COR-L47 (cell line): Measurements from ENCODE around the gene CHI3L1.
"Not testable (repeated sequence)": the region's sequence is repeated elsewhere in the genome, so short reads cannot be mapped to it uniquely, and the experiment has no call there.

Experiments
- DNase-seq: peaks from one replicate; lab custom pipeline; 2025; lab: John Stamatoyannopoulos, UW

Gene CHI3L1

DNA sequence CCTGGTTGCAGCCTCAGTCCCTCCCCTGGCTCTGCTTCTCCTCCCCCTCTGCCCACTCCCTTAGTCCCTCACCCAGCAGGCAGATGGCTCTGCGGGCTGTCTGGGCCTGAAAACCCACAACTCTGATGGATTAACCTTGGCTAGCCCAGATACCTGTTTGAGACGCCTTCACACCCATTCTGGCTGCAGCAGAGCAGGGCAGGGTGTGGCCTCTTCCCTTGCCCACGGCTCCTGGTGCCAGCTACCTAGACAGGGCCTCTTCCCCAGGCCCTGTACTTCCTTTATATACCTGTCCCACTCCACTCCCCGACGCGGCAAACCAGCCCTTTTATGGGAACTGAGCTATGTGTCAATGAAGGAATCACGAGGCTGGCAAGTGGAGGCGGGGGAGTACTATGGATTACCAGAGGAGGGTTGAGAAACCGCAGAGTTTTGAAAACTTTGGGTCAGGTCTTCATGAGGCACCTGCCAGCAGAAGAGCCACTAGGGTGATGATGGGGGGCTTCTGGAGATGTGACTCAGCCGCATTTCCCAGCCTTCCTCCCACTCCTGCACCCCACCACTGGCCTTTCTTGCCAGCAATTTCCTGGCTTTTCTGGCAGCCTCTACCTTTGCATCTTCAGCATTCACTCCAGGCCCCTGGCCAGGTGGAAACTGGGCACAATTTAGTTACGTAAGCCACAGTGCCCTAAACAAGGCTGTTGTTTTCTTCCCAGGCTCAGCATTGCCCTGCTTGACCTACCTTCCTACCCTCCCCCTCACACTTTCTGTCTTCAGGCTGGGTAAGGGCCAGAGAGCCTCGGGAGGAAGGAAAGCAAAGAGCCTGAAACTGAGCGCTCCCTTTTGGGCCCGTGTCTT is at the start of gene CHI3L1:
TSS of gene CHI3L1 (minus strand) at position 259 of the 858 bp plus-strand sequence. CDS start at position 178, 81 bp downstream.
- DNase-seq = no peak

DNA sequence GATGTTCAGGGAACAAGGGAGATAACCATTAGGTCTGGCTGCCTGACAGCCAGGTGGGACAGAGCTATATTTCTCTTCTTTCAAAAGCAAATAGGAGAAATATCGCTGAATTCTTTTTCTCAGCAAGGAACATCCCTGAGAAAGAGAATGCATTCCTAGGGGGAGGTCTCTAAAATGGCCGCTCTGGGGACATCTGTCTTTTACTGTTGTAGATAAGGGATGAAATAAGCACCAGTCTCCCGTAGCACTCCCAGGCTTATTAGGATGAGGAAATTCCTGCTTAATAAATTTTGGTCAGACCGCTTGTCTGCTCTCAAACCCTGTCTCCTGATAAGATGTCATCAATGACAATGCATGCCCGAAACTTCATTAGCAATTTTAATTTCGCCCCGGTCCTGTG is 48.4 kb upstream of the CHI3L1 start:
- not testable (repeated sequence) for DNase-seq

DNA sequence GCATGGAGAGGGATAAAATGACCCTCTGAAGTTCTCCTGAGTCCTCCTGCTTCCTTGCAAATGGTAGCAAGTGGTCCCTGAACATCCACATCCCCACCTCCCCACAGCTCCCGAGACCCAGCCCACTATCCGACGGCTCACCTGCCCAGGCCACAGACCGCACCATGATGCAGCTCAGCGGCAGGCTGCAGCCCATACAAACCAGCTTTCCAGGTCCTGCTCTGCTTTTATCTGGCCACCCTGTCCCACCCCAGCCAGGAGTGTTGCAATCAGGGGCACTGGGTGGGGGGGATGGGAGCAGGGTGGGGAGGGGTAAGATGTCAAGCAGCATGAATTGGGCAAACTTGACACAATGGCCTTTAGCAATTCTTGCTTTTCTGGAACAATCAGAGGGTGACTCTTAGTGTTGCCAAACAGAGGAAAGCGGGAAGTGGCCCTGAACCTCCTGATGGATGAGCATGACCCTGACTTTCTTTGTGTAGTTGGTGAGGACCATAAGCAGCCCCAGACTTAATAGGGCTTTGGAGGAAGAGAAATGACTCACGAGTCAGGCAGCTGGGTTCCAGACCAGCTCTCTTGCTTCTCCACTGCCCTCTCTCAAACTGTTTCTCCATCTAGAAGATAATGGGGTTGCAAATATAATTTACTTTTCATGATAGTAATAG is 43.1 kb upstream of the CHI3L1 start, which contains the start of gene CHIT1:
TSS of gene CHIT1 (minus strand) at position 203 of the 665 bp plus-strand sequence. CDS start at position 166, 37 bp downstream.
- DNase-seq = no peak

DNA sequence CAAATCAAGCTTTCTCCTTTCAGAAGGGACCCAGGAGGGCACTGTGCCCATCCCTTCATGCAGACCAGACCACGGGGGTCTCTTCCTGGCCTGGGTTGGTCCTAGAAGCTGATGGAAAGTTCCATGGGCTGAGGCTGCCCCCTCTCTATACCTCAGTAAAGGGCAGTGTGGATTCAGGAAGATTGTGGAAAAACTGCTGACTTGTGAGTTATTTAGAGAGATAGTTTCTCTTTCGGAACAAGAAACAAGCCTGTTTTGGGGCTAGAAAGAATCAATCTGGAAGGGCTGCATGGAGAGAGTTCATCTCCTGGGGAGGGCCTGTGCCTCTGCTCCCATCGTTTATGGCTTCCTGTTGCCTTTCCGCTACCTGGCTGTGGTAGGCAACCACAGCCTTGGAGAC is 42.2 kb upstream of the CHI3L1 start:
- no peak for DNase-seq

DNA sequence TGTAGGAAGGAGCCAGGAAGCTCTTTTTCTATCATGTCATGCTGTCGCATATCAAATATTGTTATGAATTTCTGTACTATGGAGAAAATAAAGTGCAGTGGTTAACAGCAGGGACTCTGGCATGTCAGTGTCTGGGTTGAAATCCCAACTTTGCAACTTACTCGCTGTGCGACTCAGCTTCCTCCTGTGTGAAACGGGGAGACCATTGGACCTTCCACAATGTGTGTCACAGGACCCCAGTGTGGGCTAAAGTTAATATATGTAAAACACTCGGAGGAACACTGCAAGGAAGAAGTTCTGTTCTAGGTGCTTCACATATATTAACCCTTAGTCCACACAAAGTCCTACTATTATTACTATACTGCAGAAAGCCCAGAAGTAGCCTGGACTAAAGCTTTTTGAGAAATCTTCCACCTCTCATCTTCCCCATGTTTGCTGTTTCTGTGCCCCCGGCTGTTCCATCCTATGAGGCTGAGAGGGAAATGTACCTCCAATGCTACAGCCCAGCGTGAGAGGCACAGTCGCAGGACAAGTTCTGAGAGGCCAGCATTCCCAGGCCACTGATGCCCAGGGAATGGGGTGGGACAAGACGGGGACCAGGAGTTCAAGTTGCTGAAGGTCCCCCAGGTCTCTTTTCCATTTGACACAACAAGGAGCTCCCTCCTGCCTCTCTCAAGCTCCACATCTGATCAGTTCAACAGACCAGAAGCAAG is 41.0 kb upstream of the CHI3L1 start:
- DNase-seq = no peak

DNA sequence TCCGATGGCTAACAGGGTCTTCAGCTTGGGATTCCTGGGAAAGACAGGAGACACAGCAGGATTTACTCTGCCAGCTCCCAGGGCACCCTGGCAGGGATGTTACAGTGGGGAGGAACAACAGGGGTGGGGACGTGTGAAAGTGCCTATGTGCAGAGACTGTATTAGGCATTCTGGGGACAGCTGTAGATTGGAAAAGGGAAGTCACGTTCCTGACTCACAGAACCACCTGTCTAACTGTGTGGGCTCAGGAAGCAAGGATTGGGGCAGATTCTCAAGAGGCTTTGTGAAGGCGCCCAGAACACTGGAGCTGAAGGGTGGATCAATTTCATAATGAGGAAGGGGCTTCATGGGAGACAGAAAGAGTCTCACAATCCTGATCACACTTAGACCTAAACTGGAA is 38.6 kb upstream of the CHI3L1 start:
- DNase-seq = no peak

DNA sequence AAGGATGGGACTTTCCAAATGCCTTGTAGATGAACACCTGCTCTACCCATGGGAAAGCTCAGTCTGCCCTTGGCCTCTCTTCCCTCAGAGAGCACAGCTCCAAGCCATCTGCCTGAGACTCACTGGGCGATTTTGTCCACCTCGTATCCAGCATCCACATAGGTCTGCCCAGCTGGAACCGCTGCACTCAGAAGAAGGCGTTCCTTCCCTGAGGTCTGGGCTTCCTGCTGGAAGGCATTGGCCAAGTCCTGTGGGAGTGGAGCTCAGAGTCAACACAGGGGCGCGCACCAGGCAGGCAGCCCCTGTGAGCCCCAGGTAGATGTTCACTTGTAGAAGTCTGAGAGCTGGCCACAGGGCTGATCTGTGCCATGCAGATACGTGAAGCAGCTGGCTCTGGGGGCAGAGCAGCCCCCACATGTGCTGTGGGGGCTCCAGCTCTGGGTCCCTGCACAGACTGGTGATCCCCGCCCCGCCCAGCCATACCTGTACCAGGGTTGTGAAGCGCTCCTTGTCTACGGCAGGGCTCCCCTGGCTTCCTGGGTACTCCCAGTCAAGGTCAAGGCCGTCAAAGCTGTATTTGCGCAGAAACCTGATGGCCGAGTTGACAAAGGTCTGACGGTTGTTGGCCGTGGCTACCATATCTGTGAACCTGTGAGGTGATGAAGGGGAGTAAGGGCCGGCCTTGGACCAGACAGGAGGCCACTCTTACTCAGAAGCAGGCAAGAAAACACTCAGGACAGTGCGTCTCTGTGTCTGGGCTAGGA is 36.7 kb upstream of the CHI3L1 start:
- no peak for DNase-seq

DNA sequence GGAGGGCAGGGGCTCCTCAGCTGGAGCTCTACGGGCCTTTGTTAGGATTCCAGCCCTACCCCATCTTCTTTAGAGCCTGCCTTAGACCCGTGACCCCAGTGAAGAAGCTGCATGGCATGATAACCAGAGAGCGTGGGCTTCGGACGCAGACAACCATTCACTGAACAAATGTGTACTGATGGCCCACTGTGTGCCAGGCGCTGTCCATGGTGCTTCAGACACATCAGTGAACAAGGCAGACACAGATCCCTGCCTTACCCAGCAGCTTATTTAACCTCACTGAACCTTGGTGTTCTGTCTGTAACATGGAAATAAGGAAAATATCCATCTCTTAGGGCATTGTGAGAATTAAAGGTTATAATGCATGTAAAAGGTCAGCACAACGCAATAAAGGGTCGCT is 33.4 kb upstream of the CHI3L1 start:
- no peak for DNase-seq

DNA sequence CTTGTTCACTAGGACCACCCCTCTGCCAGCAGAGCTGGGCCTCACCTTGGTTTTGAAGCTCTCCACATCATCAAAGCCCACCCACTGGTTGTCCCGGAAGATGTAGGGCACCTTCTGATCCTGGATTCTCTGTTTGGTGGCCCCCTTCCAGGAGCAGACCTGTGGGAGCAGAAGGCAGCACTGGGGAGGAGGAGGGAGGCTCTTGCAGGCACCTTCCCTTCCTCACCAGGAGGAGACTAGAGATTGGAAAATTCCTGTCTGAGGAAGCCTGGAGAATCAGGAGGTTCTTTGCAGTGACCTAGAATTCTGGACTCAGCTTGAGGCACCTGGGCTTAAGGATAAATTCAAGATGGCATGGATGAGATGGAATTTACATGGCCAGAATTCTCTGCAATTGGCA is 32.7 kb upstream of the CHI3L1 start:
- no peak for DNase-seq

DNA sequence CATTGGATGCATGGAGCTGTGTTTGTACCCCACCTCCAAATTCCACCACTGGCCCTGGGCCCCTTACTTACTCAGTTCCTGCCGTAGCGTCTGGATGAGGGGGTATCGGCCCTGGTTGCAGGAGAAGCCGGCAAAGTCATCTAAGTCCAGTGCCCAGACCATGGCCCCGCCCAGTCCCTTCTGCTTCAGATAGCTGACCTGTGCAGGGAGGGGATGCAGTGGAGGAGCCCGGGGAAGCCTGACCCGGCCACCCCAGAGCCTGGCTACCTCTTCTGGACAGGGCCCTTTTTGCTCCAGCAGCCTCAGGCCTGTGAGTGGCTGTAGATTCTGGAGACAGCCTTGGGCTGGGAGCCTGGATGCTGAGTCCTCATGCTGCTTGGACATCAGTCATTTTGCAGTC is 31.2 kb upstream of the CHI3L1 start:
- DNase-seq = no peak

DNA sequence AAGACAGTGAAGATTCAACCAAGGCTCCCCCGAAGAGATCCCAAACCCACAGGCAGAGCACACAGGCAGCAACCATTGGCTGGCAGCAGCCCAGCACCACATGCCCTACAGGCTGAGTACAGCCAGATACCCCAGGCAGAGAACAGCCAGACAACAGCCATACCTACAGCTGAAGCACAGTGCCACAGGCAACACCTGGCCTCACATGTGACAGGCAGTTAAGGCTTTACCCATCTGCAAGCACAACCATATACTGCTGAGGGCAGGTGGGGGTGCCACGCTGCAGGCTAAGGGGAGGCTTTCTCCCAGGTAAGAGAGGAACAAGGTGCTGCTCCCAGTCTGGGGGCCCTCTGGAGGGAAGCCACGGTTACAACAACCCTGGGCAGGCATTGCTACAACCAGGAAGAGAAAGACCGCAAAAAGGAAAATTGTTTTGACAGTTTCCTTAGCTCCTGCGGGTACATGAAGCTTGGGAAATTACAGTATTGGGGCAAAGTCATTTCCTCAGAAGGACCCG is 30.7 kb upstream of the CHI3L1 start:
- DNase-seq = no peak

DNA sequence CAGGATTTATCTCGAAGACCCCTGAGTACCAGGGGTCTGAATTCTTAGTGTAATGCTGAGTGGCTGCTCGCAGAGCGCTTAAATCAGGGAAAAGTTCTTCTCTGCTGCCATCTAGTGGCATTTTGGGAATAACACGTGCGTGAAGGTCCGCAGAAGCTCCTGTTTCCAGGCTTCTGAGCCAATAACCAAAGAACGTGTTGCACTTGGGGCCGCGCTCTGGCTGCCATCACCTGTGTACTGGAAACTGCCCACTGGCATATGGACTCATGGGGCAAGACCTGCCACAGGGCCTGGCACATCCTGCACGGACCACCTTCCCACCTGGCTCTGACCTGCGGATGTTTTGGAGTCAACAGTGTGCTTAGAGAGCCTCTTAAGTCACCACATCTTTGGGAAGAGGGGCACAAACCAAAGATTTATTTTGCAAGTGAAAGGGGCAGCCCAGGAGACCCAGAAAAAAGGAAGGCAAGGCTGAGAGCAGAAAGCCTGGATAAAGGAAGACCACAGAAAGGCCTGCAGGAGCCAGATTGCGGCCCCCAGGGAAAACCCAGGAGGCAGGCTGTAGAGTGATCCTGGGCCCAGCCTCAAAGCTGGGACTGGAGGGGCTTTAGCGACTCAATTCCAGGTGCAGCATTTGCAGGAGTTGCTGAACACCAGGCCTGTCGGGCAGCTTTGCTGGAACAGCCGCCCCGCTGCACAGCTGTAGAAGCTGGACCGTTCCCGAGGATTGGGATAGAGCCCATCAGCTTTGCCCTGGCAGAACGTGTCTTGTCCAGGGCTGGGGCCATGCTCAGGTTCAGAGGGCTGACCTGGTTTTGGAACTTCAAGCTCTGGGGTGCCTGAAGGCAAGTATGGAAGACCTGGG is 30.0 kb upstream of the CHI3L1 start:
- DNase-seq = peak; percentile 48

DNA sequence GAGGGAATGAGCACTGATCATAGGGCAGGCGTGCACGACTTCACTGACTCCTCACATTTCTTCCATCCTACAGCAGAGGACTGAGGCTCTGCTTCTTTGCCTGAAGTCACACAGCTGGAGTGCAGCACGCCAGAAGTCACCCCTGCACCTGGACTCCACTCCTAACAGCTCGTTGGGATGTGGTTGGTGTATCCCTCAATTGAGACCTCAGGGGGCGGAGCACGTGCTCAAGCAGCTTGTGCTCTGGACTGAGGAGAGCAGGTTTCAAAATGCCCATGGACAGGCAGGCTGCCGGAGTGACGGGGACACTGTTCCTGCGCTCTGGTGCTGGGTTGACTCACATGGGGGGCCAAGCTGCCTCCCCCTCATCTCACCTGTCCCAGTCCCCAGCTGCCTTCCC is 29.1 kb upstream of the CHI3L1 start:
- no peak for DNase-seq

DNA sequence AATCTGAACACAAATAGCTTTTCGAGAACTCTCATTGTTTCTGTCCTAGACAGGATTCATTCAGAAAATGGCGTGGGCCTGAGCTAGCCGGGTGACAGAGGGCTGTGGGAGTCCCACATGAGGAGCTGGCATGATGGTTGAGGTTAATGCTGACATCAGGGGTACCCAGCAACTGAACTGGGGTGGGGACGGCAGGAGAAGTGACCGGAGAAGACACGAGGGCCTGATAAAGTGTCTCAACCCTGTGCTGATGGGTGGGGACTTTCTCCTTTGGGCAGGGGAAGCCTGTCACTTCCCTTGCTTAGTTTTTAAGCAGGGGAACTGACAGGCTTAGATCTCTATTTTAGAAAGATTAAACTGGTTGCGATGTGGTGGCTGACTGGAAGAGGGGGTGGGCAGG is 28.4 kb upstream of the CHI3L1 start:
- DNase-seq = no peak

DNA sequence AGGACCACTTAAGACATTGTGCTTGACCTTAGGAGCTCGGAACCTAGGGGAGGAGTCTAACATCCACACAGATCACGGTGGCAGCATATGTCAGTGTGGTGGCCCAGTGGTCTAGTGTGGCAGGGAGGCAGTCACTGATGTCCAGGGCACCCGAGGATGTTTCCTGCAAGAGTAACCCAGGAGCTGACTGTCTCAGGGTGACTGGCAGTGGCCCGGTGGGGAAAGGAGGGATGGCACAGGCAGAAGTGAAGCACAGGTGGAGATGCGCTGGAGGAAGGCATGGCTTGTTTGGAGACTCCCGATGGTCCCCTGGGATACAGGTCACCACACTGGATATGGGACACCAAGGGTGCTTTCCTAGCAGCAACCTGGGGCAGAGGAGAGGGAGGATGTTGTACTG is 26.6 kb upstream of the CHI3L1 start:
- no peak for DNase-seq

DNA sequence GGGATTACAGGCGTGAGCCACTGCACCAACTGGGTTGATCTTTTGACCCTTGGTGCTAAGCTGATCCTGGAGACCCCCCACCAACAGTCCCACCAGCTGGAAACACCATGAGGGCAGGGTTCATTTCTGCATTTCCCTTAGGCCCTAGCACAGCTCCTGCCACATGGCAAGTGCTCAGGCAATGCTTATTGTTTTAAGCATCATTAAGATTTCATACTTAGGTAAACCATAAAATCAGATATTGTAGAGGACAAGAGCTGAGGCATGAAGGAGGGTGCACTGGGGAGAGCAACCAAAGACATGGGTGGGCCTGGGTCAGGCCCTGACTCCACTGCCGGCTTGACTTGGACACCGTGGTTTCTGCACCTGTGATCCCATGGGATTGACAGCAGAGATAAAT is 25.3 kb upstream of the CHI3L1 start:
- DNase-seq = no peak

DNA sequence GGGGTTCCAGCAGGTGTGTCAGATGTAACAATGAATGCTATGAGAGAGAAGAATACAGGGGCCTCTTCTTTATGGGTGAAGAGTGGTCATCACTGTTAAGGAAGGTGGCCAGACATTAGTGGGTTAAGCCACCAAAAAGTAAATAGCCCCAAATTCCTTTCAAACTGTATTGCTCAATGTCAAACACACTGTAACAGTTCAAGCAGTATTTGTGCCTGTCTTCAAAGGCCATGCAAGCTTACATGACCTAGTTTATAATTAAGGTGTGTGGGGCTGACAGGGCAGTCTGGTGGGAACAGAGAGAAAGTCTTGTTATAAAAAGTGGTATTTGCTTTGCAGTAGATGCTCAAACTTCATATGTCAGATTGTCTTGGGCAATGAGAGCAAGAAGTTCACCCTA is 24.5 kb upstream of the CHI3L1 start:
- no peak for DNase-seq

DNA sequence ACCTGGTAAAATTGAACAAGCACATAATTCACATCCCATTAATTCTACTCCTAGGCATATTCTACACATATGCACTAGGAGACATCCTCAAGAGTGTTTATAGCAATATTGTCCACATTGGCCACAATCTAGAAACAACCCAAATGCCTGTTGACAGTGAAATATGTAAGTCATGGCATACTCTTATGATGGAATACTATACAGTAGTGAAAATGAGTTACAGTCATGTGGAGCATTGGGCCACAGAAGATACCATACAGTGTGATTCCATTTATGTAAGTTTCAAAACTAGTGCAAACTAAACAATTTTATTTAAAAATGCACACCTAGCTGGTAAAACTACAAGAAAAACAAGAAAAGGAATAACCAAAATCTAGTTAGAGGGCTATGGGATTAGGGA is 23.8 kb upstream of the CHI3L1 start:
- DNase-seq = no peak

DNA sequence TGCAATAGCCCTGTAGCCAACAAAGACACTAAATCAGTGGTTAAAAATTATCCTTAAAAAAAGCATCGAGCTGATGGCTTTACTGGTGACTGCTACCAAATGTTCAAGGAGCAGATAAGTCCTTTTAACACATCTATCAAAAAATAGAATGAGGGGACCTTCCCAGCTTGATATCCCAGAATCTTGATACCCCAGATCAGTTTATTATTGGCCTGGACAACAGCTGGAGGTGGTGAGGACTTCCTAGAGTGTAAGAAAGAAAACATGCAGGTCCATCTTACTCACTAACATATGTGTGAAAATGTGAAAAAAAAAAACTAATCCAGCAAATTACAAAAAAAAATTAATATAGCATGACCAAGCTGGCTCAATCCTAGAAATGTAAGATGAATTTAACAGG is 21.7 kb upstream of the CHI3L1 start:
- DNase-seq = no peak

DNA sequence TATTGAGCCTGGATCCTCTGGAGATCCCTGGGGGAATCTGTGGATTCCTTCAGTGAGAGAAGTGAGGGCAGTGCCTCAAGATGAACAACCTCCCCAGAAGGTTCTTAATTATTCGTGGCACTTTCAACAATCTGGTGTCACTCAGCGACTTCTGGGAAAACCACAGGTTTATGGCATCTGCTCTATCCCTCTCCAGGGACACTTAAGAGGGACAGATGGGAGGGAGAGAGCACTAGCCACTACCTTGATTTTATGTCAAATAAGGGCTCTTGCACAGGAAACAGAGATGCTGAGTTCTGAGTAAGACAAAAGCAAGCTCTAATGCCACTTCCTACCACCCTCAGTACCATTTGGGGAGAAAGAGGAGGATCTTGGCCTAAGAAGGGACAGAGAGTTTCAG is 21.2 kb upstream of the CHI3L1 start:
- DNase-seq = no peak

DNA sequence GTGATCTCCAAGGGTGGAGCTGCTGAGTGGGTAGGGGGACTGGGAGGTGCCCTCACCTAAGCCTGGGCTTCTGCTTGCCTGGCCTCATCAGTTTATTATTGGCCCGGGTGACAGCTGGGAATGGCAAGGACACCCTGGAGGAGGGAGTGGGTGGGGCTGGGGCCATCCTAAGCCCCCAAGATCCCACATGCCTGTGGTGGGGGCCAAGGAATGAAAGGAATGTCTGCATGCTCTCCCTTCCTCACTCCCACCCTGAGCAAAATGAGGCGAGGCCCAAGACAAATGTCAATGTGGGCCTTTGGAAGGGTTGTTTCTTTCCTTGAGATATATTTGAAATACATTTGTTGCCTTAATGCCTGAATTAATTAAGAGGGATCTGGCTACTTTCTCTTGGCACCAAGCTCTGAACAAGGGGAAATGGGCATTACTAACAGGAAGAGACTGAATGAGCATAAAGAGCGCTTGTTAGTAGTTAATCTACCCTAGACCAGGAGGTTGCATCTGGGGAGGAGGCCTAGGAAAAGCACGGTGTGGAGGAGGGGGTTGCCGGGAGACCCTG is 19.7 kb upstream of the CHI3L1 start:
- DNase-seq = no peak
